ENCODE results near the gene ASTN2.

DNA sequence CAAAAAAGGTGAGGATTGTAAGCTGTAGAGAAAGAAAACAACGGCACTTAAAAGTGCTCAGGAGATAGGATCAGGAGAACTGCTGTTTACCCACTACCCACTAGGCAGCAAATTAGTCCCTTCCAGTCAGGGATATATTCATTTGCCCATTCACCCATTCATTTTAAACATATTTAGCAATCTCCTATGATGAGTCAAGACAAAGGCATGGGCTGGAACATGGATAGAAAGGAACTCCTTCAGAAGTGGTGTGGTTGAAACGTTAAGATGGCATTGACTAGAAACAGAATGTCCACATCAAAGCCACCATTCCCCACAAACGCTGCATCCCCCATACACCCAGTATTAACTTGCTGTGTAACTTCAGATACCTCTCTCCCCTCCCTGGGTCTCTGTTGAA is 225.7 kb downstream of the ASTN2 start:
- TF ChIP-seq, protein P1, sequence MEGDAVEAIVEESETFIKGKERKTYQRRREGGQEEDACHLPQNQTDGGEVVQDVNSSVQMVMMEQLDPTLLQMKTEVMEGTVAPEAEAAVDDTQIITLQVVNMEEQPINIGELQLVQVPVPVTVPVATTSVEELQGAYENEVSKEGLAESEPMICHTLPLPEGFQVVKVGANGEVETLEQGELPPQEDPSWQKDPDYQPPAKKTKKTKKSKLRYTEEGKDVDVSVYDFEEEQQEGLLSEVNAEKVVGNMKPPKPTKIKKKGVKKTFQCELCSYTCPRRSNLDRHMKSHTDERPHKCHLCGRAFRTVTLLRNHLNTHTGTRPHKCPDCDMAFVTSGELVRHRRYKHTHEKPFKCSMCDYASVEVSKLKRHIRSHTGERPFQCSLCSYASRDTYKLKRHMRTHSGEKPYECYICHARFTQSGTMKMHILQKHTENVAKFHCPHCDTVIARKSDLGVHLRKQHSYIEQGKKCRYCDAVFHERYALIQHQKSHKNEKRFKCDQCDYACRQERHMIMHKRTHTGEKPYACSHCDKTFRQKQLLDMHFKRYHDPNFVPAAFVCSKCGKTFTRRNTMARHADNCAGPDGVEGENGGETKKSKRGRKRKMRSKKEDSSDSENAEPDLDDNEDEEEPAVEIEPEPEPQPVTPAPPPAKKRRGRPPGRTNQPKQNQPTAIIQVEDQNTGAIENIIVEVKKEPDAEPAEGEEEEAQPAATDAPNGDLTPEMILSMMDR (IDR thresholded peaks at IDR 0.05 in 2 of 3, conservative IDR thresholded peaks at IDR 0.05 in 1 of 3; ENCODE audit: borderline replicate concordance in 1 of 3, insufficient read depth in 1 of 3, low read depth in 2 of 3, low read length in 2 of 3), result no peak
- TF ChIP-seq JUND (IDR thresholded peaks at IDR 0.05), result no peak
- no peak for TF ChIP-seq MAX (IDR thresholded peaks at IDR 0.05)
